Posterior cingulate gyrus (tissue), 11 donors: Measurements from ENCODE around the gene MTA2.
"Not testable (repeated sequence)": the region's sequence is repeated elsewhere in the genome, so short reads cannot be mapped to it uniquely, and the experiment has no call there.

Source experiments
- DNase-seq, 10 donors: peaks; one replicate each; pipeline versions ENCODE4 v3.0.0 to v3.0.0-alpha.2; 2020 to 2021; ENCODE audit warnings: mixed read lengths in 3 of 10
- intact Hi-C: fragments of 100-400 bp; cut with DNase I; formaldehyde crosslinking; loops from one replicate; pipeline ENCODE4 v1.15.1; 2023

MTA2 gene

GRCh38 chr11:62573006-62573591 is 28.6 kb downstream of the MTA2 start:
- intact Hi-C loops = loop anchor here (5.0 kb wide), 1 partner anchor 49 kb away; the partner anchor contains the start of gene B3GAT3

GRCh38 chr11:62572431-62572830 is 29.2 kb downstream of the MTA2 start:
- intact Hi-C loops = loop anchor here (5.0 kb wide), 1 partner anchor 50 kb away; the partner anchor contains the start of gene B3GAT3
- peak in 1 of 10 donors; percentile 38 for DNase-seq

More at GRCh38 chr11:62573006-62573591, 28.6 kb downstream of the MTA2 start:
- DNase-seq = peak in 1 of 10 donors; percentile 66

- not testable (repeated sequence) for DNase-seq
- intact Hi-C loops = loop anchor here (5.0 kb wide), 1 partner anchor 51 kb away; the partner anchor contains the start of gene B3GAT3
Observed at GRCh38 chr11:62571493-62571892, 30.2 kb downstream of the MTA2 start.

GRCh38 chr11:62570903-62571302 is 30.8 kb downstream of the MTA2 start:
- intact Hi-C loops = loop anchor here (5.0 kb wide), 1 partner anchor 51 kb away; the partner anchor contains the start of gene B3GAT3

GRCh38 chr11:62569611-62570010 is 32.1 kb downstream of the MTA2 start:
- intact Hi-C loops = loop anchor here (5.0 kb wide), 1 partner anchor 53 kb away; the partner anchor contains the start of gene B3GAT3
- DNase-seq = no peak

More at GRCh38 chr11:62570903-62571302, 30.8 kb downstream of the MTA2 start:
- not testable (repeated sequence) for DNase-seq

GRCh38 chr11:62567018-62567633 is 34.5 kb downstream of the MTA2 start:
- peak in 1 of 10 donors; percentile 31 for DNase-seq
- intact Hi-C loops = no loop called here

- intact Hi-C loops = no loop called here
- DNase-seq = peak in 1 of 10 donors; percentile 6
Observed at GRCh38 chr11:62566247-62566646, 35.4 kb downstream of the MTA2 start.

- intact Hi-C loops = no loop called here
Observed at GRCh38 chr11:62565100-62565802, 36.4 kb downstream of the MTA2 start.

GRCh38 chr11:62561677-62562230 is 39.9 kb downstream of the MTA2 start:
- DNase-seq = not testable (repeated sequence)
- intact Hi-C loops = loop anchor here (5.0 kb wide), 1 partner anchor 139 kb away; no protein-coding TSS in a partner anchor

More at GRCh38 chr11:62565100-62565802, 36.4 kb downstream of the MTA2 start:
- DNase-seq = no peak

GRCh38 chr11:62560566-62561103 is 41.0 kb downstream of the MTA2 start:
- intact Hi-C loops = loop anchor here (5.0 kb wide), 1 partner anchor 138 kb away; no protein-coding TSS in a partner anchor
- DNase-seq = peak in 6 of 10 donors; percentile 52 to 90 (median 60)

- intact Hi-C loops = loop anchor here (5.0 kb wide), 1 partner anchor 137 kb away; no protein-coding TSS in a partner anchor
- peak in 2 of 10 donors; percentile 8 to 19 for DNase-seq
Observed at GRCh38 chr11:62559626-62560025, 42.0 kb downstream of the MTA2 start.

GRCh38 chr11:62559204-62559603 is 42.5 kb downstream of the MTA2 start:
- intact Hi-C loops = no loop called here
- DNase-seq = peak in 3 of 10 donors; percentile 38 to 61 (median 40)

GRCh38 chr11:62558669-62559068 is 43.0 kb downstream of the MTA2 start:
- DNase-seq = peak in 2 of 10 donors; percentile 50 to 57
- intact Hi-C loops = no loop called here

- intact Hi-C loops = no loop called here
- peak in 3 of 10 donors; percentile 24 to 37 (median 27) for DNase-seq
Observed at GRCh38 chr11:62556875-62557631, 44.6 kb downstream of the MTA2 start.

GRCh38 chr11:62556108-62556874 is 45.4 kb downstream of the MTA2 start:
- intact Hi-C loops = no loop called here
- peak in 9 of 10 donors; percentile 59 to 96 (median 78) for DNase-seq

GRCh38 chr11:62555464-62556107 is 46.1 kb downstream of the MTA2 start:
- intact Hi-C loops = no loop called here
- peak in 2 of 10 donors; percentile 30 to 69 for DNase-seq

- peak in 2 of 10 donors; percentile 65 to 75 for DNase-seq
- intact Hi-C loops = no loop called here
Observed at GRCh38 chr11:62554387-62555167, 47.1 kb downstream of the MTA2 start.
